ENCODE measurements around the gene RANBP9. TPM values are rescaled to one million over a fixed set of nuclear protein-coding genes. Genes with fewer than 3 reads are reported as not detected.

The RANBP9 gene
- total RNA-seq, 1 donor from 2014 or later: 55.4 TPM

DNA sequence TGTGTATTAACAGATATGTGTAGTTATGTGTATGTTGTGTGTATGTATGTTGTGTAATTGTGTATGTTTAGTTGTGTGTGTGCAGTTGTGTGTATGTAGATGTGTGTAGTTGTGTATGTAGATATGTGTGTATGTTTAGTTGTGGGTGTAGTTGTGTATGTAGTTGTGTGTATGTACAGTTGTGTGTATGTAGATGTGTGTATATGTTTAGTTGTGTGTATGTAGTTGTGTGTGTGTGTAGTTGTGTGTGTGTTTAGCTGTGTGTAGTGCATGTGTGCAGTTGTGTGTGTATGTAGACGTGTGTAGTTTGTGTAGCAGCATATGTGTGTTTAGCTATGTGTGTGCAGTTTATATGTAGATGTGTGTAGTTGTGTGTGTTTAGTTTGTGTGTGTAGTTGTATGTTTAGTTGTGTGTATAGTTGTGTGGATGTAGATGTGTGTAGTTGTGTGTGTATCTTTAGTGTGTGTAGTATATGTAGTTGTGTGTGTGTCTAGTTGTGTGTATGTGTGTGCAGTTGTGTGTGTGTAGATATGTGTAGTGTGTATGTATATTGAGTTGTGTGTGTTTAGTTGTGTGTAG, 121.0 kb downstream of the RANBP9 start:
- Mint-ChIP-seq H3K9me3 (ENCODE audit: unreplicated experiment) (no peaks in the 10 kb centered on the region), H3K27me3 (ENCODE audit: unreplicated experiment) (no peaks in the 10 kb centered on the region), H3K36me3 (ENCODE audit: unreplicated experiment) (peaks cover 19% of the 10 kb centered on the region), H3K4me3 (ENCODE audit: unreplicated experiment) (no peak overlapping the region), H3K4me1 (ENCODE audit: unreplicated experiment) (no peaks in the 10 kb centered on the region), H3K27ac (ENCODE audit: unreplicated experiment) (no peak overlapping the region)
- TF ChIP-seq, protein P1, sequence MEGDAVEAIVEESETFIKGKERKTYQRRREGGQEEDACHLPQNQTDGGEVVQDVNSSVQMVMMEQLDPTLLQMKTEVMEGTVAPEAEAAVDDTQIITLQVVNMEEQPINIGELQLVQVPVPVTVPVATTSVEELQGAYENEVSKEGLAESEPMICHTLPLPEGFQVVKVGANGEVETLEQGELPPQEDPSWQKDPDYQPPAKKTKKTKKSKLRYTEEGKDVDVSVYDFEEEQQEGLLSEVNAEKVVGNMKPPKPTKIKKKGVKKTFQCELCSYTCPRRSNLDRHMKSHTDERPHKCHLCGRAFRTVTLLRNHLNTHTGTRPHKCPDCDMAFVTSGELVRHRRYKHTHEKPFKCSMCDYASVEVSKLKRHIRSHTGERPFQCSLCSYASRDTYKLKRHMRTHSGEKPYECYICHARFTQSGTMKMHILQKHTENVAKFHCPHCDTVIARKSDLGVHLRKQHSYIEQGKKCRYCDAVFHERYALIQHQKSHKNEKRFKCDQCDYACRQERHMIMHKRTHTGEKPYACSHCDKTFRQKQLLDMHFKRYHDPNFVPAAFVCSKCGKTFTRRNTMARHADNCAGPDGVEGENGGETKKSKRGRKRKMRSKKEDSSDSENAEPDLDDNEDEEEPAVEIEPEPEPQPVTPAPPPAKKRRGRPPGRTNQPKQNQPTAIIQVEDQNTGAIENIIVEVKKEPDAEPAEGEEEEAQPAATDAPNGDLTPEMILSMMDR (IDR thresholded peaks at IDR 0.05): no peak
- DNase-seq (ENCODE audit: extremely low spot score, unreplicated experiment): no peak

DNA sequence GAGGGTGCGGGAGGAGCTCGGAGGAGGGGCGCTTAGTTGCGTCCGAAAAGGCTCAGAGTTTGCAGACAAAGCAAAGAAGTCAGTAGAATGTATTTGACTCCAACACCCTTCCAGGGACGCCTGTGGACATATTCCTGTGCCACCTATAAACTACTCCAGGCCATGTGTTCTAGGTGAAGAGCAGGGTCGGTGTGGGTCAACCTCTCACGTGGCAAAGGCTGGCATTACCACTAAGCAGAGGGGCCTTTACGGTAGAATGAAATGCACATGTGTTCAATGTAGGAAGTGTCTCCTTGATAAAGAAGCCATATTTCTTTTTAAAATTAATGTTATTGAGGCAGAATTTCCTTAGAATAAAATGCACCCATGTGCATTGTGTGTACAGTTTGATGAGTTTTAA, 121.8 kb downstream of the RANBP9 start:
- Mint-ChIP-seq H3K4me1 (ENCODE audit: unreplicated experiment) (no peaks in the 10 kb centered on the region), H3K27ac (ENCODE audit: unreplicated experiment) (no peak overlapping the region), H3K36me3 (ENCODE audit: unreplicated experiment) (peaks cover 20% of the 10 kb centered on the region), H3K27me3 (ENCODE audit: unreplicated experiment) (no peaks in the 10 kb centered on the region), H3K9me3 (ENCODE audit: unreplicated experiment) (no peaks in the 10 kb centered on the region), H3K4me3 (ENCODE audit: unreplicated experiment) (no peak overlapping the region)
- TF ChIP-seq, protein P1 (IDR thresholded peaks at IDR 0.05): no peak
- DNase-seq (ENCODE audit: extremely low spot score, unreplicated experiment): peak; percentile 48

DNA sequence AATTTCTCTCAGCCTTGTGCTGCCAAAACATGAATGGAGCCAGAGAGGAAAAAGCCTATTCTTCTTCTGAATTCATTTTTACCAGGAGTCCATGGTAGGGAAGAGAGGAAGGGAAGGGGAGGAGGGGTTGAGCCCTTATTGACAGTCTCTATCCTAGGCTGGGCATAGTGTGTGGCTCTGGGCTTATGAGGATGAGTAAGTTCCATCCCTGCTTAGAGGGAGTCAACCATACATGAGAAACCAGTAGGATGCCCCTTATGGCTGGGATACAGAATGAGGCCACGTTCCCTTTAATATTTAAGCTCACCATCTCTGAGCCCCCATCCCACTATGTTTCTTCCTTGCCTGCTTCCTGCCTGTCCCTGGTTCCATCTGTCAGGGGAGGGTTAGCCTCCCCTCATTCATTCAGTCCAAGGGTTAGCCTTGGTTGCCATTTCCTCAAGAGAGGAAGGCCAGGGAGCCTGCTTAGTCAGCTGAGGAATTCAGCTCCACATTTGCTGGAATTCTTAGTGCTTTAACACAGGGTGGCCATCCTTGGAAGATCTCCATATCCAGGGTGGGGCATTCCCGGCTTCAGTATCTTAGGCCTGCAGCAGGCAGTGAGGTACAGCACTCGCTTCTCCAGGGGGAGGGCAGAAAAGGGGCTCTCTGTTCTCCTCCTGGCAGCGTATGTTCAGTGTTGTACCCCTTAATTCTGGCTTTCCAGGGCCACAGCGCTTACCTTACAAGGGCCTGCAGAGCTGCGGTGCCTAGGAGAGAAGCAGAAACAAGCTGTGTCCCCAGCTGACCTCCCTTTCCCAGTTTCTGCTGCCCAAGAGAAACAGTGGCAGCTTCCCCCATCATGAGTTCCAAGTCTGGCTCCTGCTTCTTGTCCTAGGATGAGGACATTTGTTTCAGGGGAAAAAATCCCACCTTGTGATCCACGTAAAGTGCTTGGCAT, 124.8 kb downstream of the RANBP9 start:
- H3K27ac Mint-ChIP-seq (ENCODE audit: unreplicated experiment): no peak overlapping the region
- peak; percentile 13 for DNase-seq (ENCODE audit: extremely low spot score, unreplicated experiment)
- H3K4me1 Mint-ChIP-seq (ENCODE audit: unreplicated experiment): no peaks in the 10 kb centered on the region

DNA sequence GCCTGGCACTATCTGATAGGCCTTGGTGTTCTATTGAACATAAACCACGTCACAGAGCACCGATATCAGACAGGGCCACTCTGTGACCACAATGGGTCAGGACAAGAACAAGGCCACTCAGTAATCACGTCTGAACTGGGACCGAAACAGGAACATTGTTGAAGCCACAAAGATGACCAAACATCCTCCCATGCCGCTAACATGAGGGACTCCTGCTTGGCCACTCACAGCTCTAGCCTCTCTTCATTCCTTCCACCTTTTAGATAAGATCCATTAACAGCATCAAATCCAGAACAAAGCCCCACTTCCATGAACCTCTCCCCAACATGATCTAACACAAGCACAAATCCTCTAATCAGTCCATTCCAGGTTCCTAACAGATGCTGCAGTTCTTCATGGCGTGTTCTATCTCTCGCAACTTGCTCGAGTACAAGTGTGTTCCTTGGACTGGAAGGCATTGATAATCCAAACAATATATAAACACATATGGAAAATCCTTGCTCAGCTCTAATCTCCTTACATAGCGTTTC, 129.9 kb downstream of the RANBP9 start:
- no peaks in the 10 kb centered on the region for H3K4me1 Mint-ChIP-seq (ENCODE audit: unreplicated experiment)
- no peaks in the 10 kb centered on the region for H3K27me3 Mint-ChIP-seq (ENCODE audit: unreplicated experiment)

More for the DNA sequence above, 124.8 kb downstream of the RANBP9 start:
- peaks cover 25% of the 10 kb centered on the region for H3K36me3 Mint-ChIP-seq (ENCODE audit: unreplicated experiment)
- H3K4me3 Mint-ChIP-seq (ENCODE audit: unreplicated experiment): no peak overlapping the region
- TF ChIP-seq, protein P1 (IDR thresholded peaks at IDR 0.05): no peak
- no peaks in the 10 kb centered on the region for H3K27me3 Mint-ChIP-seq (ENCODE audit: unreplicated experiment)
- H3K9me3 Mint-ChIP-seq (ENCODE audit: unreplicated experiment): no peaks in the 10 kb centered on the region

More for the DNA sequence above, 129.9 kb downstream of the RANBP9 start:
- no peak for DNase-seq (ENCODE audit: extremely low spot score, unreplicated experiment)
- H3K4me3 Mint-ChIP-seq (ENCODE audit: unreplicated experiment): no peak overlapping the region
- H3K9me3 Mint-ChIP-seq (ENCODE audit: unreplicated experiment): peaks cover 5% of the 10 kb centered on the region
- peaks cover 28% of the 10 kb centered on the region for H3K36me3 Mint-ChIP-seq (ENCODE audit: unreplicated experiment)
- H3K27ac Mint-ChIP-seq (ENCODE audit: unreplicated experiment): no peak overlapping the region
- TF ChIP-seq, protein P1 (IDR thresholded peaks at IDR 0.05): no peak

Data from osteocyte (in vitro differentiated cells).